Endodermal cell (in vitro differentiated cells): Measurements from ENCODE around the gene PLEKHJ1. TPM values are rescaled to one million over a fixed set of nuclear protein-coding genes. Genes with fewer than 3 reads are reported as not detected.

Source experiments
- DNase-seq: peaks from one replicate; pipeline ENCODE4 v3.0.0-alpha.2; 2017
- H3K27ac ChIP-seq: 2 replicates; pipeline ENCODE4 v1.5.1; 2013; ENCODE audit warnings: mild to moderate bottlenecking, low read depth, low read length, moderate library complexity
- H3K27me3 ChIP-seq: 2 replicates; pipeline ENCODE4 v1.6.1; 2013; ENCODE audit warnings: mild to moderate bottlenecking, low read length, moderate library complexity; ENCODE audit not compliant: insufficient read depth, control insufficient read depth, poor library complexity, severe bottlenecking
- H3K36me3 ChIP-seq: 2 replicates; pipeline ENCODE4 v1.7.0; 2013; ENCODE audit warnings: mild to moderate bottlenecking, low read length, moderate library complexity; ENCODE audit not compliant: control insufficient read depth, insufficient read depth
- H3K4me1 ChIP-seq: one replicate; pipeline ENCODE4 v1.7.0; 2013; ENCODE audit warnings: low read length; ENCODE audit not compliant: control insufficient read depth, insufficient read depth
- H3K4me3 ChIP-seq: 2 replicates; pipeline ENCODE4 v1.5.1; 2013; ENCODE audit warnings: mild to moderate bottlenecking, low read length, moderate library complexity
- H3K9ac ChIP-seq: 2 replicates; pipeline ENCODE4 v1.6.1; 2013; ENCODE audit warnings: mild to moderate bottlenecking, low read length, moderate library complexity; ENCODE audit not compliant: poor library complexity, severe bottlenecking; ENCODE audit errors: extremely low read depth
- H3K9me3 ChIP-seq: 2 replicates; pipeline ENCODE4 v1.6.1; 2013; ENCODE audit warnings: mild to moderate bottlenecking, low read length, moderate library complexity; ENCODE audit not compliant: control insufficient read depth
- H3K27ac Mint-ChIP-seq: 2 replicates; pipeline ENCODE4 v1.8.0; 2020; ENCODE audit warnings: mixed read lengths
- H3K27me3 Mint-ChIP-seq: 2 replicates; pipeline ENCODE4 v1.8.0; 2021; ENCODE audit warnings: mild to moderate bottlenecking, mixed read lengths; ENCODE audit not compliant: insufficient read depth
- H3K36me3 Mint-ChIP-seq: 2 replicates; pipeline ENCODE4 v1.8.0; 2020; ENCODE audit warnings: low read depth, mixed read lengths
- H3K4me1 Mint-ChIP-seq: 2 replicates; pipeline ENCODE4 v1.8.0; 2020; ENCODE audit warnings: mixed read lengths
- H3K4me3 Mint-ChIP-seq: 2 replicates; pipeline ENCODE4 v1.8.0; 2020; ENCODE audit warnings: mild to moderate bottlenecking, moderate library complexity, mixed read lengths
- H3K9me3 Mint-ChIP-seq: 2 replicates; pipeline ENCODE4 v1.8.0; 2020; ENCODE audit warnings: mild to moderate bottlenecking, mixed read lengths
- CTCF ChIP-seq: fragments of 200-600 bp; sonication (generic); conservative IDR thresholded peaks from 2 replicates; pipeline ENCODE4 v1.5.0; 2021; ENCODE audit warnings: antibody characterized with exemption, mild to moderate bottlenecking
- WGBS, 2 experiments: methylation state at CpG; one replicate each; pipeline versions ENCODE4 v1.1.5 to v1.1.7; 2013; ENCODE audit warnings: missing lambda C conversion rate in 2 of 2, mixed read lengths in 1 of 2; ENCODE audit not compliant: insufficient coverage in 1 of 2, insufficient read length in 1 of 2; 5-methylcytosine and 5-hydroxymethylcytosine counted together
- total RNA-seq, 2 donors: library from RNA; stranded (reverse); fragmentation: NEBNext Ultra II Directional in 1 of 2; extraction: Animal tissue kit (Norgen Biotek cat#: 25700) in 1 of 2; gene quantifications; 2 replicates in 1 of 2; 3 replicates in 1 of 2; pipeline ENCODE4 v1.2.1, GENCODE V29; 2021

Gene PLEKHJ1
- total RNA-seq, 2 donors from 2014 or later, result 146 to 192 TPM

GRCh38 chr19:2242816-2243215 lies 6.7 kb upstream of the PLEKHJ1 start:
- Mint-ChIP-seq H3K4me1 (peaks cover 27% of the 10 kb centered on the region), H3K27ac (peak overlapping the region; percentile 85), H3K4me3 (no peak overlapping the region), H3K9me3 (no peaks in the 10 kb centered on the region), H3K27me3 (no peaks in the 10 kb centered on the region), H3K36me3 (peaks cover 32% of the 10 kb centered on the region)
- Histone ChIP-seq H3K4me3 (no peak overlapping the region), H3K4me1 (peaks cover 6% of the 10 kb centered on the region), H3K9me3 (no peaks in the 10 kb centered on the region), H3K27me3 (no peaks in the 10 kb centered on the region), H3K9ac (no peak overlapping the region), H3K27ac (peak overlapping the region; percentile 24), H3K36me3 (peaks cover 70% of the 10 kb centered on the region)
- WGBS, 2 experiments, result 93 to 95% methylated on average over 8 of the region's 8 CpGs
- no peak for TF ChIP-seq CTCF
- DNase-seq, result no peak

GRCh38 chr19:2242092-2242537 lies 6.0 kb upstream of the PLEKHJ1 start:
- Mint-ChIP-seq H3K27me3 (no peaks in the 10 kb centered on the region), H3K9me3 (no peaks in the 10 kb centered on the region), H3K27ac (peak overlapping the region; percentile 85), H3K4me1 (peaks cover 30% of the 10 kb centered on the region), H3K4me3 (no peak overlapping the region), H3K36me3 (peaks cover 37% of the 10 kb centered on the region)
- no peak overlapping the region for H3K4me3 ChIP-seq
- peaks cover 68% of the 10 kb centered on the region for H3K36me3 ChIP-seq
- TF ChIP-seq CTCF, result no peak
- H3K27me3 ChIP-seq, result no peaks in the 10 kb centered on the region
- H3K27ac ChIP-seq, result no peak overlapping the region
- no peaks in the 10 kb centered on the region for H3K9me3 ChIP-seq
- H3K4me1 ChIP-seq, result peaks cover 6% of the 10 kb centered on the region
- DNase-seq, result no peak
- H3K9ac ChIP-seq, result no peak overlapping the region
- 94 to 95% methylated on average over 3 to 12 of the region's 12 CpGs for WGBS, 2 experiments

GRCh38 chr19:2240881-2241760 lies 5.0 kb upstream of the PLEKHJ1 start:
- H3K9me3 Mint-ChIP-seq, result no peaks in the 10 kb centered on the region
- Histone ChIP-seq H3K9ac (peak overlapping the region; percentile 74), H3K4me3 (peak overlapping the region; percentile 91), H3K27me3 (no peaks in the 10 kb centered on the region), H3K9me3 (no peaks in the 10 kb centered on the region), H3K36me3 (peaks cover 62% of the 10 kb centered on the region), H3K27ac (peak overlapping the region; percentile 77), H3K4me1 (peaks cover 6% of the 10 kb centered on the region)
- peaks cover 30% of the 10 kb centered on the region for H3K4me1 Mint-ChIP-seq
- 94 to 95% methylated on average over 31 to 41 of the region's 41 CpGs for WGBS, 2 experiments
- H3K27me3 Mint-ChIP-seq, result no peaks in the 10 kb centered on the region
- no peak for DNase-seq
- peak overlapping the region; percentile 87 for H3K27ac Mint-ChIP-seq
- TF ChIP-seq CTCF, result no peak
- H3K4me3 Mint-ChIP-seq, result peak overlapping the region; percentile 92
- H3K36me3 Mint-ChIP-seq, result peaks cover 37% of the 10 kb centered on the region
